HG02588 (cell line): ENCODE measurements around the gene MTA1.

Experiments used
- ATAC-seq: cut with Tn5 transposase; IDR thresholded peaks from one replicate; pipeline ENCODE4 v1.9.1; 2021; ENCODE audit warnings: mild to moderate bottlenecking, moderate library complexity; ENCODE audit not compliant: unreplicated experiment

Gene MTA1

GRCh38 chr14:105401699-105402098 lies 17.9 kb upstream of the MTA1 start:
- no peak for ATAC-seq

GRCh38 chr14:105408592-105408991 lies 11.0 kb upstream of the MTA1 start:
- no peak for ATAC-seq

GRCh38 chr14:105409364-105409763 lies 10.3 kb upstream of the MTA1 start:
- no peak for ATAC-seq

GRCh38 chr14:105410642-105411016 lies 9.0 kb upstream of the MTA1 start:
- ATAC-seq = no peak

- ATAC-seq = no peak
Observed at GRCh38 chr14:105411017-105411941, 8.3 kb upstream of the MTA1 start.

GRCh38 chr14:105411985-105412770 lies 7.4 kb upstream of the MTA1 start:
- ATAC-seq = no peak

GRCh38 chr14:105412771-105413543 lies 6.7 kb upstream of the MTA1 start:
- no peak for ATAC-seq

- ATAC-seq = no peak
Observed at GRCh38 chr14:105413544-105413886, 6.1 kb upstream of the MTA1 start.

- ATAC-seq = peak; percentile 57
Observed at GRCh38 chr14:105414456-105415371, 4.9 kb upstream of the MTA1 start.

GRCh38 chr14:105415481-105416428 lies 3.9 kb upstream of the MTA1 start:
- ATAC-seq = no peak

- no peak for ATAC-seq
Observed at GRCh38 chr14:105416671-105417070, 3.0 kb upstream of the MTA1 start.

- no peak for ATAC-seq
Observed at GRCh38 chr14:105417690-105418121, 1.9 kb upstream of the MTA1 start.

- no peak for ATAC-seq
Observed at GRCh38 chr14:105418269-105419194, 1.1 kb upstream of the MTA1 start.

- no peak for ATAC-seq
Observed at GRCh38 chr14:105420101-105420973, 710 bp downstream of the MTA1 start.

- no peak for ATAC-seq
Observed at GRCh38 chr14:105420974-105421674, 1.5 kb downstream of the MTA1 start.
